Measurements from ENCODE around the gene KIF1B. TPM values are rescaled to one million over a fixed set of nuclear protein-coding genes. Genes with fewer than 3 reads are reported as not detected.
"Not testable (repeated sequence)": the region's sequence is repeated elsewhere in the genome, so short reads cannot be mapped to it uniquely, and the experiment has no call there.

Gene KIF1B
- total and polyA plus RNA-seq, 2 donors (not counting 1 experiment from before 2014, with no cell fraction given), result 3.5 to 16.4 TPM

- ATAC-seq (ENCODE audit: low read depth), result peak; percentile 66
- not testable (repeated sequence) for H2AFZ ChIP-seq (ENCODE audit: insufficient read depth, low read depth, low read length, poor library complexity, severe bottlenecking); H3K9ac ChIP-seq (ENCODE audit: low read length); H3K79me2 ChIP-seq (ENCODE audit: control insufficient read depth, insufficient read depth, low read length); H3K27ac ChIP-seq (ENCODE audit: low read length in 2 of 2); H3K27me3 Mint-ChIP-seq; H4K20me1 ChIP-seq (ENCODE audit: control insufficient read depth, insufficient read depth, low read length, poor library complexity, severe bottlenecking); H3K4me1 ChIP-seq (ENCODE audit: control insufficient read depth in 2 of 2, insufficient read depth in 2 of 2, low read length in 2 of 2); H3K36me3 ChIP-seq (replicated peaks in 1 of 2; ENCODE audit: control extremely low read depth in 1 of 2, control insufficient read depth in 1 of 2, extremely low read depth in 1 of 2, insufficient read depth in 2 of 2, low read length in 1 of 2); H3K4me3 Mint-ChIP-seq; H3K27ac Mint-ChIP-seq; H3K27me3 ChIP-seq (replicated peaks in 1 of 4; ENCODE audit: control extremely low read depth in 1 of 4, control insufficient read depth in 3 of 4, insufficient read depth in 4 of 4, low read length in 3 of 4); H3K4me3 ChIP-seq (ENCODE audit: control extremely low read depth in 1 of 5, extremely low read depth in 1 of 5, insufficient read depth in 1 of 5, low read depth in 2 of 5, low read length in 4 of 5); H3K4me1 Mint-ChIP-seq; H3K9me3 ChIP-seq (ENCODE audit: control extremely low read depth in 1 of 3, control insufficient read depth in 2 of 3, insufficient read depth in 1 of 3, low read length in 2 of 3); H3K4me2 ChIP-seq (replicated peaks; ENCODE audit: low read depth, low read length, poor library complexity, severe bottlenecking); H3K9me3 Mint-ChIP-seq (ENCODE audit: insufficient read depth)
- peak; percentile 74 for TF ChIP-seq CTCF (IDR thresholded peaks at IDR 0.05)
- WGBS (ENCODE audit: insufficient coverage), result 28% methylated on average over 8 of the region's 14 CpGs
- peak; percentile 67 for DNase-seq
- intact Hi-C loops (cut with micrococcal nuclease), result loop anchor here (1.0 kb wide), 1 partner anchor 21 kb away; no protein-coding TSS in a partner anchor
- CTCF ChIA-PET, result interaction anchor here (0.6 to 3.1 kb wide), 13 partner anchors 8 to 117 kb away, joined by 3 to 25 read pairs (median 4); partner anchors contain the start of genes CENPS and PGD
- POLR2A ChIA-PET, result interaction anchor here (1.3 kb wide), 1 partner anchor 22 kb away, joined by 6 read pairs; the partner anchor contains the start of gene PGD
These were observed 167.1 kb downstream of the KIF1B start for GRCh38 chr1:10377365-10378029.

GRCh38 chr1:10378081-10378841, 167.9 kb downstream of the KIF1B start:
- 94% methylated on average over 7 of the region's 15 CpGs for WGBS (ENCODE audit: insufficient coverage)
- Histone ChIP-seq H4K20me1 (ENCODE audit: control insufficient read depth, insufficient read depth, low read length, poor library complexity, severe bottlenecking) (no peaks in the 10 kb centered on the region), H3K27me3 (replicated peaks in 1 of 4; ENCODE audit: control extremely low read depth in 1 of 4, control insufficient read depth in 3 of 4, insufficient read depth in 4 of 4, low read length in 3 of 4) (no peaks in the 10 kb centered on the region), H3K36me3 (replicated peaks in 1 of 2; ENCODE audit: control extremely low read depth in 1 of 2, control insufficient read depth in 1 of 2, extremely low read depth in 1 of 2, insufficient read depth in 2 of 2, low read length in 1 of 2) (peaks cover 0 to 10% of the 10 kb centered on the region in 2 experiments), H3K4me3 (ENCODE audit: control extremely low read depth in 1 of 5, extremely low read depth in 1 of 5, insufficient read depth in 1 of 5, low read depth in 2 of 5, low read length in 4 of 5) (no peak overlapping the region), H3K79me2 (ENCODE audit: control insufficient read depth, insufficient read depth, low read length) (no peaks in the 10 kb centered on the region), H3K4me2 (replicated peaks; ENCODE audit: low read depth, low read length, poor library complexity, severe bottlenecking) (no peak overlapping the region), H3K4me1 (ENCODE audit: control insufficient read depth in 2 of 2, insufficient read depth in 2 of 2, low read length in 2 of 2) (no peaks in the 10 kb centered on the region), H3K9me3 (ENCODE audit: control extremely low read depth in 1 of 3, control insufficient read depth in 2 of 3, insufficient read depth in 1 of 3, low read length in 2 of 3) (no peaks in the 10 kb centered on the region), H2AFZ (ENCODE audit: insufficient read depth, low read depth, low read length, poor library complexity, severe bottlenecking) (no peak overlapping the region), H3K9ac (ENCODE audit: low read length) (no peak overlapping the region), H3K27ac (ENCODE audit: low read length in 2 of 2) (no peak overlapping the region)
- Mint-ChIP-seq H3K27ac (no peak overlapping the region), H3K27me3 (no peaks in the 10 kb centered on the region), H3K4me3 (no peak overlapping the region), H3K9me3 (ENCODE audit: insufficient read depth) (no peaks in the 10 kb centered on the region), H3K4me1 (no peaks in the 10 kb centered on the region)
- ATAC-seq (ENCODE audit: low read depth) (no peak), DNase-seq (no peak)
- ChIA-PET POLR2A (interaction anchor here (1.3 kb wide), 1 partner anchor 21 kb away, joined by 6 read pairs; the partner anchor contains the start of gene PGD), CTCF (interaction anchor here (0.6 to 3.1 kb wide), 8 partner anchors 8 to 116 kb away, joined by 3 to 25 read pairs (median 6); partner anchors contain the start of gene CENPS)
- TF ChIP-seq CTCF (IDR thresholded peaks at IDR 0.05) (no peak), EZH2 (IDR thresholded peaks at IDR 0.05; ENCODE audit: borderline replicate concordance, insufficient read depth, low read depth, low read length, poor library complexity, severe bottlenecking) (no peak)
- intact Hi-C loops (cut with micrococcal nuclease), result no loop called here

Data from B cell (primary cell).